ENCODE data around the gene APOA4. TPM values are rescaled to one million over a fixed set of nuclear protein-coding genes. Genes with fewer than 3 reads are reported as not detected.

The APOA4 gene
- total and polyA plus RNA-seq, 8 donors: 0.08 to 278 (median 0.45) TPM; not detected in 4

DNA sequence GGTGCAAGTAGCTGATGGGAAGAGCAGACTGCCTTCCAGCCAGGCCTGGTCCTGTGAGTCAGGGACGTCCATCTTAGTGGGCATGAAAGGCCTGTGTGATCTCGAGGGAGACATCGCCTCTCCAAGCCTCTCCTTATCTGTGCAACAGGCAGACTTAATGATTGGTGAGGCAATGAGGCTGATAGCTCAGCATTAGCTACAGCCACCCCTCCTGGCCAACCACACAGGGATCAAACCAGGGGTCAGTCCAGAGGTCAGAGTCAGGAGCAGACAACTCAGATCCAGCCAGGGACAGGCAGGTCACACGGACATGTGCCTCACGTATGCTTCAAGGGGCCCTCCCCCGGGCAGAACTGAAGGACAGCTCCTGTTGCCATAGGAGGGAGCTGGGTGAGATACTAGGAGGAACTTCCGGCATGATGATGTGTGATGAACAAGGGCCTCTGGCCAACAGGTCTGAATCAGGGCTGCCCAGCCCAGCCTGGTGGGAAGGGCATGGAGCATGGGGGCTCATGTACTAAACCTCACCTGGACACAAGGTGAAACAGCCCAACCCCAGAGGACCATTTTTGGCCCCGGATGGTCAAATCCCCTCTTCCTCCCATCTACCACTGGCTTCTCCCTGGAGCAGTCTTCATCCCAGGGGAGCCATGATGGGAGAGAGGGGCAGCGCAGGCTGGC is 3.8 kb upstream of the APOA4 start:
- no peak overlapping the region for H3K27ac ChIP-seq
- no peak for DNase-seq

DNA sequence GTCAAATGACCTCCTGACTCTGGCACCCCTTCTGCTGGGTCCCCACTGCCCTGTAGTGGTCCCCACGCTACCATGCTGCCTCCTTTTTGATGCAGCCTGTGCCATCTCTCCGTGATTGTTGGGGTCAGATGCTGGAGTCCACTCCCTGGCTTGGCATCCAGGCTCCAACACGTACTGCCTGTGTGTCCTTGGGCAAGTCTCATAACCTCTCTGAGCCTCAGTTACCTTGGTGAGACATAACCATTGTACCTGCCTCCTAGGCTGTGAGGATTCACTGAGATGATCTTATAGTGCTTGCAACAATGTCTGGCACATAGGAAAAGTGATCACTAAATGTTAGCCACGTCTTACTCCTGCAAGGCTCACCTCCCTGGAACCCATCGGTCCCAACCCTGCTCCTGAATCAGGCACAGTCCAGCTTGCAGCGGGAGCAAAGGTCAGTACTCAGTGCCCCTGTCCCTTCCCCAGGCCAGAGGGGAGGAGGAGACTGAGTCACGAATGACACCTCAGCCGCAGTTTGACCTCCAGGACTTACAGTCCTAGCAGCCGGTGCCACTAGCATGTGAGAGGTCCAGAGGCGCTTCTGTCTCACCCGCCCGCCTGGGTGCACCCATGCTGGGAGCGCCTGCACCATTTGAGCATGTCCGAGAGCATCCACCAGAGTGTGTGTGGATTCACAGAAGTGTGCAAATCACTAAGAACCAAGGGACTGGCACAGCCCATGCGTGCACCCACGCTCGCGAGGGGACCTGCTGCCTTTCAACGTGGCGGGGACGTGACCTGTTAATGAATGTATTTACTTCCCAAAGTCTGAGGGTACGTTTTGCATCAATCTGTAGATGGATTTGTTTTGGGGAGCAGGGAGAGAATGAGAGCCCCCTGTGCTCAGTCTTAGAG is 3.0 kb upstream of the APOA4 start:
- no peak for TF ChIP-seq EP300 (IDR thresholded peaks at IDR 0.05)
- TF ChIP-seq, protein P1, sequence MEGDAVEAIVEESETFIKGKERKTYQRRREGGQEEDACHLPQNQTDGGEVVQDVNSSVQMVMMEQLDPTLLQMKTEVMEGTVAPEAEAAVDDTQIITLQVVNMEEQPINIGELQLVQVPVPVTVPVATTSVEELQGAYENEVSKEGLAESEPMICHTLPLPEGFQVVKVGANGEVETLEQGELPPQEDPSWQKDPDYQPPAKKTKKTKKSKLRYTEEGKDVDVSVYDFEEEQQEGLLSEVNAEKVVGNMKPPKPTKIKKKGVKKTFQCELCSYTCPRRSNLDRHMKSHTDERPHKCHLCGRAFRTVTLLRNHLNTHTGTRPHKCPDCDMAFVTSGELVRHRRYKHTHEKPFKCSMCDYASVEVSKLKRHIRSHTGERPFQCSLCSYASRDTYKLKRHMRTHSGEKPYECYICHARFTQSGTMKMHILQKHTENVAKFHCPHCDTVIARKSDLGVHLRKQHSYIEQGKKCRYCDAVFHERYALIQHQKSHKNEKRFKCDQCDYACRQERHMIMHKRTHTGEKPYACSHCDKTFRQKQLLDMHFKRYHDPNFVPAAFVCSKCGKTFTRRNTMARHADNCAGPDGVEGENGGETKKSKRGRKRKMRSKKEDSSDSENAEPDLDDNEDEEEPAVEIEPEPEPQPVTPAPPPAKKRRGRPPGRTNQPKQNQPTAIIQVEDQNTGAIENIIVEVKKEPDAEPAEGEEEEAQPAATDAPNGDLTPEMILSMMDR (IDR thresholded peaks at IDR 0.05): no peak
- no peak overlapping the region for H3K27ac ChIP-seq
- no peaks in the 10 kb centered on the region for H3K27me3 ChIP-seq
- no peaks in the 10 kb centered on the region for H3K9me3 ChIP-seq
- H3K36me3 ChIP-seq: no peaks in the 10 kb centered on the region
- peaks cover 0 to 16% (median 4%) of the 10 kb centered on the region in 4 donors for H3K4me1 ChIP-seq
- no peak for DNase-seq
- no peak overlapping the region for H3K4me3 ChIP-seq
- 76 to 84% (median 81%) methylated on average over 21 to 22 of the region's 22 CpGs for WGBS, 5 donors
- intact Hi-C loops (cut with DNase I; ENCODE audit: low total_unique reads): no loop called here

More for the DNA sequence above, 3.8 kb upstream of the APOA4 start:
- WGBS, 5 donors: 69 to 81% (median 74%) methylated on average over 6 to 9 of the region's 9 CpGs
- intact Hi-C loops (cut with DNase I; ENCODE audit: low total_unique reads): no loop called here
- Histone ChIP-seq H3K27me3 (no peaks in the 10 kb centered on the region), H3K9me3 (no peaks in the 10 kb centered on the region), H3K36me3 (no peaks in the 10 kb centered on the region), H3K4me1 (peaks cover 0 to 20% (median 6%) of the 10 kb centered on the region in 4 donors), H3K4me3 (no peak overlapping the region)
- TF ChIP-seq EP300 (IDR thresholded peaks at IDR 0.05): no peak
- TF ChIP-seq, protein P1 (IDR thresholded peaks at IDR 0.05): no peak
- TF ChIP-seq POLR2AphosphoS5 (IDR thresholded peaks at IDR 0.05): no peak
- no peak for TF ChIP-seq POLR2A (IDR thresholded peaks at IDR 0.05)

DNA sequence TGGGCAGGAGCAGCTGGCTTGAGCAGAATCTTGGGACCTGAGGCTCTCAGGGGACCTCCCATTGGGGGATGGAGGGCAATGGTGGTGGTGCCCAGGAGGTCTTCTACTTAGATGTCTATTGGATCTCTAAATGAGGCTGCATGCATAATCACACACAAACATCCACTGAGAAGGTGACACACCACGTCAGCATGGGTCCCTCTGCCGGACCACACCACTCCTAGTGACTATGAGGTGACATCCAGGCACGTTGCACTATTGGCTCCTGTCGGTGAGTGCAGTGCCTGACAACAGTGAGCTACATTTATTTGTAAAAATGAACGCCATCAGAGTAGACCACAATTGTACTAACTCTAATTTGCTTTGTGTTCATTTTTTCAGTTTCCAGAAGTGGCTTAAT is 2.3 kb upstream of the APOA4 start:
- TF ChIP-seq POLR2A (IDR thresholded peaks at IDR 0.05) (no peak), POLR2AphosphoS5 (IDR thresholded peaks at IDR 0.05) (no peak), EP300 (IDR thresholded peaks at IDR 0.05) (no peak)
- TF ChIP-seq, protein P1 (IDR thresholded peaks at IDR 0.05): no peak
- no peaks in the 10 kb centered on the region for H3K27me3 ChIP-seq
- 81 to 87% (median 85%) methylated on average over 5 of the region's 5 CpGs for WGBS, 5 donors
- intact Hi-C loops (cut with DNase I; ENCODE audit: low total_unique reads): no loop called here
- no peak overlapping the region for H3K27ac ChIP-seq
- H3K4me3 ChIP-seq: no peak overlapping the region
- H3K4me1 ChIP-seq: peaks cover 0 to 16% (median 4%) of the 10 kb centered on the region in 4 donors
- H3K36me3 ChIP-seq: no peaks in the 10 kb centered on the region
- no peak for DNase-seq
- no peaks in the 10 kb centered on the region for H3K9me3 ChIP-seq

DNA sequence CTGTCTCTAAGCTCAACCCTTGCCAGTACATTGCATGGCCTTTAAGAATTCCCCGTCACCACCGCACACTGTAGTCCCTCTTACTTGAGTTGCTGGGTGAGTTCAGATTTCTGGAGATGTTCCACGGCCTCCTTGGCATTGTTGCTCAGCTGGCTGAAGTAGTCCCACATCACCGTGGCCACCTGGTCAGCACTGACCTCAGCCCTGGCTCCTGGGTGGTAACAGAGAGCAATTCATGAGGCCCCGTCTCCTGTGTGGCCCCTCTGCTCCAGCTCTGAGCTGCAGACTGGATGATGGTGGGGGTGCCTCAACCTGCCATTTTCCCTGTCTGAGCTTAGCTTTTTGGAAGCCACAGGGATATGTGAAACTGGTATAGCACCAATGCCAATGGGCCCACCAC is 529 bp downstream of the APOA4 start:
- DNase-seq: no peak
- Histone ChIP-seq H3K27ac (no peak overlapping the region), H3K4me3 (no peak overlapping the region), H3K9me3 (no peaks in the 10 kb centered on the region), H3K27me3 (no peaks in the 10 kb centered on the region), H3K36me3 (no peaks in the 10 kb centered on the region), H3K4me1 (no peaks in the 10 kb centered on the region)
- TF ChIP-seq POLR2A (IDR thresholded peaks at IDR 0.05) (no peak), EP300 (IDR thresholded peaks at IDR 0.05) (no peak), POLR2AphosphoS5 (IDR thresholded peaks at IDR 0.05) (no peak)
- TF ChIP-seq, protein P1 (IDR thresholded peaks at IDR 0.05): no peak
- intact Hi-C loops (cut with DNase I; ENCODE audit: low total_unique reads): no loop called here
- 46 to 78% (median 71%) methylated on average over 4 to 5 of the region's 5 CpGs for WGBS, 5 donors
